HTERT RPE-1 (cell line): ENCODE measurements around the gene ZNF143.
"Not testable (repeated sequence)": the region's sequence is repeated elsewhere in the genome, so short reads cannot be mapped to it uniquely, and the experiment has no call there.

ENCODE experiments used
- in situ Hi-C: fragments of 300-500 bp; cut with MboI; formaldehyde crosslinking; loops from 4 replicates; pipeline ENCODE4 v1.14.3; 2020; ENCODE audit warnings: low sequenced_read_pairs

ZNF143 gene

DNA sequence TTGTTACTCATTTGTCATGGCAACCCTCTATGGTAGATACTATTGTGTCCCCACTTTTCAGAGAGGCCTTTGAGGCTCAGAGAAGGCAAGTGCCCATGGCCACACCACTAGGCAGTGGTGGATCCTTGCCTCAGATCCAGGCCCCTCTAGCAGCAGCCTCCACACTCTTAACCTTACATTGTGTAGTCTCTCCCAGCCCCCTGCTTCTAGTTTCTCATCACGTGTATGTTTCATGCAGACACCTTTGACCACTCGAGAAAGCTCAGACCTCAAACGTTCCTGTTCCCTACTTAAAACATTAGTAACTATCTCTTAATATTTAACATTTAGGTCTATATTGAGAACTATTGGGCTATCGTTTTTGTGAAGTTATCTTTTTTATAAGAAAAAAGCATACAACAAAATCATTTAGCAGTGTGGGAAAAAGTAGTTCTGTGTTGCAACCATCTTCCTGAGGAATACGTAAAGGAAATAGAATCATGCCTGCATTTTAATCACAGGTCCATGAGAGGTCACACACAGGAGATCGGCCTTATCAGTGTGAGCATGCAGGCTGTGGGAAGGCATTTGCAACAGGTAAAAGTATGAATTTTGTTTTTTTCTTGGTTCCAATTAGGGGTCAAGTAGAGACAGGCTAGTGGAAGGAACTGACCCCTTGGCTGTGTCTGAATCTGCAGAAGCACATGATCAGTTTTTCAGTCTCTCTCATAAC, 35.1 kb downstream of the ZNF143 start:
- in situ Hi-C loops, result no loop called here

DNA sequence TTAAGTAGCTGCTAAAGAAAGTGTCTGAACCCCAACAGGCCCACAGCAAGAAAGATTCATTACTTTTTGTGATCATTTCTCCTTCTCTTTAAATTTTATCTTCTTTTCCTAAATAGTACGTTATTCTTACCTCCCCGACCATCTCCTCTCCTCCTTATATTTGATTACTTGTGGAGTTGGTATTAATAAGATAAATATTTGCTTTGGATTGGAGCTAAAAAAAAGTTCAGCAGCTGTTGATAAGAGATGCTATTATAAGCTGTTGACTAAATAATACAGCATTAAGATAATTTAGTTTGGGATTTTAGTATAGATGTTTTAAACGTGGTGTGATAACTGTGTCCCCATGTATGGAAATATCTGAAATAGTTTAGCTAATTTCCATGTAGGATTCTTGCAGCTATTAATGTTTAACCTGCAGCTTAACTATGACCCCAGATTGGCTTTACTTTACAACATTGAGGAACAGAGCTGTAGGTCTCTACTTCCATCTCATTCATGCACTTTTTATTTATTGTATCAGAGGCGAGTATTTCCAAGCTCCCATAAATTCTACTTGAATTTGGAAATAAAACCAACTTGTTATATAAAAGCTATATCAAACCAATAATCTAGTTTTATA, 37.8 kb downstream of the ZNF143 start:
- in situ Hi-C loops, result no loop called here

- in situ Hi-C loops, result no loop called here
Measured at GRCh38 chr11:9506489-9507276, 45.9 kb downstream of the ZNF143 start.

DNA sequence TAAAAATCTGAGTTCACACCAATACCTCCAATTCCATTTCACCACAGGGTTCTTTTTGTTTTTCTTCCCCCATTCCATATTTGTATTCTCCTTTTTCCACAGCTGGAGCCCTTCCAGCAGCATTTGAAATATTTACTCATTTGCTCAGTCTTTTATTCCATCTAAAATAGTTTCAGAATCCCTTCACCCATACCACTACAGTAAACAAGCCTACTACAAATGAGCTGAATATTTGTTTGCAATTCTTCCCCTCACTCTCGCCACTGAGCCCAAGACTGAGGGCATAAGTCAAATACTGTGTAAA, 46.4 kb downstream of the ZNF143 start:
- in situ Hi-C loops, result no loop called here

DNA sequence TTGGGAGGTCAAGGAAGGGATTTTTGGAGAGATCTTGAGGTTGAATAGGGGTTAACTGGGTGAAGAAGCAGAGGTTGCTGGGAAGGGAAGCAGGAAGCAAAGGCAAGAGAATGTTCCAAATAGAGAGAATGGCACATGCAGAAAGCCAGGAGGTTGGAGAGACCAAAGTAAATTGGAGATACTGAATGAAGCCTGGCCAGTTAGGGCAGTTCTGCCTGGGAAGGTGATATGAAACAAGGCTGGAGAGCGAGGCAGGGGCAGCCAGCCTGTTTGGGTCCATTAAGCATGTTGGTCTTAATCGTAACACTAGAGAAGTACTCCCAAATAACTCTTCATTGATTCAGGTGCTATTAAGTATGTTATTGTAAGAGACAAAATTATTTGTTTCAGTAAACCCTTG, 48.2 kb downstream of the ZNF143 start:
- in situ Hi-C loops, result no loop called here

DNA sequence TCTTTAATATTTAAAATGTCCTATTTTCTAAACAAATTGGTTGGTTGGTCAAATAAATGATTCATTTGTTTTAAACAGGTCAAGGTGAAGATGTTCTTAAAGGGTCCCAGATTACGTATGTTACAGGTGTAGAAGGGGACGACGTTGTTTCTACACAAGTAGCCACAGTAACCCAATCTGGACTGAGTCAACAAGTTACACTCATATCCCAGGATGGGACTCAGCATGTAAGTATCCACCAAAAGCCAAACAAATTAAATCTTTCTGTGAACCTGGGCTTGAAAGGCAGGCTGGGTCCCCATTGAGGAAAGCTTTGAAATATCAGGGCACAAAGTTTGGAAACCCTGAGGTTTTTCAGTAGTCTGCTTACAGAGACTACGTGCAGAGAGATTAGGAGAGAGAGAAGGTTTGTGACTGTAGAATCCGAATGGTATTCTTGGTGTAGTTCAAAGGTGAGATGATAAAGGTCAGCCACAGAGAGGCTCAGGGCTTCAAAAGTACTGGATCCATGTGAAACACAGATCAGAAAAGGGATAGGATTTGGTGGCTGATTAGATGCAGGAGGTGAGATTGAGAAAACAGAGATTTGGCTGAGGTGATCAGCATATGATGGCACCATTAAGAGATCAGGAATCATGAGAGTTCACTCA, 51.7 kb downstream of the ZNF143 start:
- in situ Hi-C loops, result no loop called here

- in situ Hi-C loops, result not testable (repeated sequence)
Measured at GRCh38 chr11:9514576-9514975, 53.8 kb downstream of the ZNF143 start.

- in situ Hi-C loops, result no loop called here
Measured at GRCh38 chr11:9516113-9516512, 55.3 kb downstream of the ZNF143 start.

DNA sequence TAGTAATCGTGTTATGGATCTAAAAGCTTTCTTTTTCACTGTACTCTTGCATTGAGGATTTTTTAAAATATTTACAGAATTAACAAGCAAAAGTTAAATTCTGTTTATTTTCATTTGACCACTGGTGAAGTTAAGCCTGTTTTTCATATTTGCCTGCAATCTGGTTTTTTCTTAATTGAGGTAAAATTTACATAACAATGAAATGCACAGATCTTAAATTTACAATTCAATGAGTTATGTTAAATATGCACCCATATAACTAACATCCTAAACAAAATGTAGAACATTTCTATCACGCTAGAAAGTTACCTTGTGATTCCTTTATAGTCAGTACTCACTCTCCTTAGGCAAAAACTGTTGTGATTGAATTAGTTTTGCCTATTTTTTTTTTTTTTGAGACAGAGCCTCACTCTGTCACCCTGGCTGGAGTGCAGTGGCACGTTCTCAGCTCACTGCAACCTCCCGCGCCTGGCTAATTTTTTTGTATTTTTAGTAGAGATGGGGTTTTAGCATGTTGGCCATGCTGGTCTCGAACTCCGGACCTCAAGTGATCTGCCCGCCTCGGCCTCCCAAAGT, 58.1 kb downstream of the ZNF143 start:
- in situ Hi-C loops, result no loop called here

DNA sequence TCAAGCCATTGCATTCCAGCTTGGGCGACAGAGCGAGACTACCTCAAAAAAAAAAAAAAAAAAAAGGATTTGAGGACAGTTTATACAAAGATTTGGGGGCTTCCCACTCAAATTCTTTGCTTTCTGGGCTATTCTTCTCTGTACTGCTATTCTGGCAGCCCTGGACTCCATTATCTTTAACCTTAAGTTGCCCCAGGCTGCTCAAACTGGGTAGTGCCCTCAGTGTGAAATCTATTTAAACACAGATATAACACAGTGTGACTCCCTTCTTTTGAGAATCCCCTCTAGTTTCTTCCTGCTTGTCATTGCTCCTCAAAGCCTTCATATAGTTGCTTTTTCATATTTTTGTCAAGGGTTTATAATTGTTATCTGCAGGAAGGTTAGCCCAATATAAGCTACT, 63.2 kb downstream of the ZNF143 start:
- in situ Hi-C loops, result no loop called here

- in situ Hi-C loops, result no loop called here
Measured at GRCh38 chr11:9525116-9525515, 64.3 kb downstream of the ZNF143 start.

- in situ Hi-C loops, result no loop called here
Measured at GRCh38 chr11:9527481-9528135, 66.8 kb downstream of the ZNF143 start.

DNA sequence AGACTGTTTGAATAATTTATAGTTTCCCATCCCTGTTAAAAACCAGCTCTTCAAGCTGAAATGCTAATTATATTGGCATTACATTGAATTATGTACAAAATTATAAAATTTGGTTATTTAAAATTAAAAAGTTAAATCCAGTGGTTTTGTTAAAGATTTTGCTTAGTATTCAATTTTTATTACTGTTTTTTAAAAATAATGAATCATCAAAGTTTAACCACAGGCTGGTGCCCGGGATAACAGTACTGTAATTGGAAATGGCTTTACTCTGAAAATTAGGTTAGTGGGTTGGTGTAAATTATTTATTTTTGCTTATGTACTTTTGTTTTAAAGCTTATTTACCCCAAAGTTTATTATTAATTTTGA, 67.3 kb downstream of the ZNF143 start:
- in situ Hi-C loops, result no loop called here

- in situ Hi-C loops, result no loop called here
Measured at GRCh38 chr11:9528573-9529333, 67.9 kb downstream of the ZNF143 start.

DNA sequence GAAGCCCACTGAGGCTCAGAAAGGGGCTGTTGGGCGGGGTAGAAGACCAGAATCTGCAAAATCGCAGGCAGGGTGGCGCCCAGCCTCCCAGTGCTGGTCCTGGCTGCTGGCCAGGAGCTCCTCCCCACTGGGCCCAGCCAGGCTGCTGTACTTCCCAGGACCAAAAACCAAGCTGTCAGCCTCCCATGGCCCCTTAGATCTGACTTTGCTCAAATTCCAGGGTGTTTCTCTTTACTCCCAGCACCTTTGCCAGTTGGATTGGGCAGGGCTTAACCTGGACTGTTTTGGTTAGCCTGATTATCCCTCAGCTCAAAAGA, 68.5 kb downstream of the ZNF143 start:
- in situ Hi-C loops, result no loop called here

DNA sequence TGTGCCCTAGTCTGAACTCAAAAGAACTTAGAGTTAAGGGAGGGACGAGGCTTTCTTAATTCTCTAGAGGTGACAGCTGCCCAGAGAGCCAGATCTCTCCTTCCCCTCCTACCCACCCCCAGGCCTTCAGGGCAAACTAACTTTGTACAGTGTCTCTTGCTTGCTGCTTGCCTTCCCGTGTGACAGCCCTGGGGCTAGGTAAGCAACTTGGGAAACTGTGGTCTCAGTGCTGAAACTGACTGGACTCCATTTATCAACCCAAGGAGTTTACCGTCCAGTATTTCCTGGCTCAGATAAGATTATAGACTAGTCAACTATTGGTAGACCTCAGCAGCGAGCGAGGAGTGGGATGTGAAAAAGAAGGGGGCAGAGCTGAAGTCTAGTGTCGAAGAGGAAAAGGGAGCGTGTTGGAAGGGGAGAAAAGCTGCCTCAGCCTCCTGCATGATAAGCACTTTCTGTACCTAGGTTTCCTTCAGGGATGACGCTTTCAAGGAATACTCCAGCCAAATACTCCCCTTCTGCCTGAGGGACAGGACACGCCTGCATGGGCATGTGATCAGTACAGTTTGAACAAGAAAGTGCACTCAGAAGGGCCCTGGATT, 69.3 kb downstream of the ZNF143 start:
- in situ Hi-C loops, result no loop called here

DNA sequence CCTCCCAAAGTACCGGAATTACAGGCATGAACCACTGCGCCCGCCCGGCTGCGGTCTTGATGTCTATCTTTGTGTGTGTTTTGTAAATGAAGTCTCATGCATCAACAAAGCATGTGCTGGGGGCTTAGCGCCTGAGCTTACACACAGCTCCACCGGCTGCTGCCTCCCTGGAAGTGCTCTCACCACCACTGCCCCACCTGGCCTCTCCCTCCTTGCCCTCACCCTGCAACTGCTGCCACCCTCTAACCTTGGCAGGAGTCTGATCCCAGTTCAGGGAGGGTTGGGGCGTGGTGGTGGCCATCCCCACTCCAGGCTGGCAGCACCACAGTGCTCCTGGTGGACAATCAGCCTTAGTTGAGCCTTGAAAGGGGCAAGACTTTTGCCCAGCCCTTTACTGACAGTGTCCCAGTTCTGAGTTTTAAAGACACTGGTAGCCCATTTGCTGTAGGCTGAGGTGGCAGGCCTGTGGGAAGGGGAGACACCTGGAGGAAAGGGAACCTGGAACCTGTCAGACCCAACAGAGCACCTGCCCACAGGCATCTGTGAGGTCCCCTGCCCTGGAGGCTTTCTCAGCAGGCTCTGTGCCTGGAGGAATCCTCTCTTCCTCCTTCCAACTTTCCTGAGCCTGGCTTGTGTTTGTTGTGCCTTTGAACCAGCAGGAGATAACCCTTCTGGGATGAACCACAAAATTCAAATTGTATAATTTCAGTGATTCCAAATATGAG, 70.3 kb downstream of the ZNF143 start:
- in situ Hi-C loops, result no loop called here

DNA sequence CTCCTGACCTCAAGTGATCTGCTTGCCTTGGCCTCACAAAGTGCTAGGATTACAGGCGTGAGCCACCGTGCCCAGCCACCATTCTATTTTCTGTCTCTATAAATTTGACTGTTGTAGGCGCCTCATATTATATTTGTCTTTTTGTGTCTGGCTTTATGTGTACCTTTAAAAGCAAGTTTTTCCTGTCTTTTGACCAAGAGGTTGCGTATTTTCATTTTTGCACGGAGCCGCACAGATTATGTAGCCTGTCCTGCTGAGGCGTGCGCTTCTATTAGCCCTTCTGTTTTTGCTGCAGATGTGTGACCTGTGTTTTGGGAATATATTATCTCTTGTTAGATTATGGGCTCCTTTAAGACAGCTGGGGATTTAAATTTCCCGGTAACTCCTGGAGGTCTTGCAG, 72.2 kb downstream of the ZNF143 start:
- in situ Hi-C loops, result no loop called here

DNA sequence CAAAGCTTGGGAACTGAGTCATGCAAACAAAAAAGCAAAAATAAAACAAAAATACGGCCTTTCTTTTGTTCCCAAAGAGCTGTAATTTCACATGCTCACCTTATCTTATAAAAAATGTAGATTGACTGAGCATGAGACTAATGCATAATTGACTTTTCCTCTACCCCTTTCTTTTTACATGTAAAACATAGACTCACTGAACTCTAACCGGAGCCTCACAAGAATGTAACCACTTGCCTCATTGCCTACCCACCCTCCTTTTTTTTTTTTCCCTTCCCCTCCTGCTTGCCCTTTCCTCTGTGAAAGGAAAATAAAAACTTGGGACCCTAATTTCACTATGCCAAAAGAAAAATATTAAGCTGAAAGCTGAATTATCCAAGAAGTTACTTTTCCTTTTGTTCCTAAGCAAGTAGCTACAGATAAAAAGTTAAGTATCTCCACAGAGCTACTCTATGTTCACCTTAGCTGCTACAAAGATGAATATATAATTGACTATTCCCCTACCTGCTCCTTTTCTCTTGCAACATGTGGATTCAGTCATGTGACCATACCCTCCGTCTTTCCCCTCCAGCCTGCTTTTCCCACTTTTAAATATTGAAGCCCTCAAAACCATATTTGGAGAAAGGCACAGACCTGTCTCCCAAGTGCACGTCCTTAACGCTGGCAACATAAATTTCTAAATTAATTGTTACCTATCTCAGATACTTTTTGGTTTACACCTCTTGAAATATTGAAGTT, 73.1 kb downstream of the ZNF143 start:
- in situ Hi-C loops, result no loop called here
